Stimulated activated memory B cell treated with anti-CD40 and anti-IgM and Interleukin-4, amounts not matched to agents 10 μg/mL and 1 μg/mL and 100 μg/mL, for 72 hours (primary cell): Measurements from ENCODE around the gene IFFO2.

ENCODE experiments used
- ATAC-seq: fragments of 150-1000 bp; cut with Tn5 transposase; 2 replicates; pipeline ENCODE4 v1.10.0; 2021
- H3K27ac Mint-ChIP-seq: one replicate; pipeline ENCODE4 v1.8.0; 2022; ENCODE audit warnings: mild to moderate bottlenecking, mixed read lengths
- H3K27me3 Mint-ChIP-seq: one replicate; pipeline ENCODE4 v1.8.0; 2022; ENCODE audit warnings: mixed read lengths
- H3K36me3 Mint-ChIP-seq: one replicate; pipeline ENCODE4 v1.8.0; 2022; ENCODE audit warnings: mixed read lengths
- H3K4me1 Mint-ChIP-seq: one replicate; pipeline ENCODE4 v1.8.0; 2022; ENCODE audit warnings: mixed read lengths
- H3K4me3 Mint-ChIP-seq: one replicate; pipeline ENCODE4 v1.8.0; 2022; ENCODE audit warnings: mild to moderate bottlenecking, moderate library complexity, mixed read lengths
- H3K9me3 Mint-ChIP-seq: one replicate; pipeline ENCODE4 v1.8.0; 2022; ENCODE audit warnings: mixed read lengths

IFFO2 gene

GRCh38 chr1:18978706-18979105 lies 22.2 kb upstream of the IFFO2 start:
- Mint-ChIP-seq H3K36me3 (peaks cover 17% of the 10 kb centered on the region), H3K4me1 (peaks cover 5% of the 10 kb centered on the region), H3K27ac (no peak overlapping the region), H3K4me3 (no peak overlapping the region), H3K27me3 (peaks cover 63% of the 10 kb centered on the region), H3K9me3 (peaks cover 22% of the 10 kb centered on the region)
- no peak for ATAC-seq

- Mint-ChIP-seq H3K27me3 (peaks cover 71% of the 10 kb centered on the region), H3K4me3 (no peak overlapping the region), H3K27ac (no peak overlapping the region), H3K9me3 (peaks cover 22% of the 10 kb centered on the region), H3K36me3 (peaks cover 17% of the 10 kb centered on the region), H3K4me1 (peaks cover 5% of the 10 kb centered on the region)
- no peak for ATAC-seq
These were observed 21.0 kb upstream of the IFFO2 start for GRCh38 chr1:18977428-18977827.

- H3K36me3 Mint-ChIP-seq, result peaks cover 16% of the 10 kb centered on the region
- H3K9me3 Mint-ChIP-seq, result peaks cover 16% of the 10 kb centered on the region
- H3K27ac Mint-ChIP-seq, result no peak overlapping the region
- no peak for ATAC-seq
- H3K4me1 Mint-ChIP-seq, result no peaks in the 10 kb centered on the region
- no peak overlapping the region for H3K4me3 Mint-ChIP-seq
- H3K27me3 Mint-ChIP-seq, result peaks cover 59% of the 10 kb centered on the region
These were observed 19.6 kb upstream of the IFFO2 start for GRCh38 chr1:18976096-18976495.

GRCh38 chr1:18974606-18975005 lies 18.1 kb upstream of the IFFO2 start:
- no peak overlapping the region for H3K4me3 Mint-ChIP-seq
- peaks cover 44% of the 10 kb centered on the region for H3K27me3 Mint-ChIP-seq
- H3K9me3 Mint-ChIP-seq, result peaks cover under 1% of the 10 kb centered on the region
- H3K4me1 Mint-ChIP-seq, result no peaks in the 10 kb centered on the region
- ATAC-seq, result no peak
- H3K36me3 Mint-ChIP-seq, result peaks cover under 1% of the 10 kb centered on the region
- no peak overlapping the region for H3K27ac Mint-ChIP-seq

- Mint-ChIP-seq H3K4me1 (no peaks in the 10 kb centered on the region), H3K27ac (no peak overlapping the region), H3K36me3 (no peaks in the 10 kb centered on the region), H3K27me3 (peaks cover 38% of the 10 kb centered on the region), H3K4me3 (no peak overlapping the region), H3K9me3 (no peaks in the 10 kb centered on the region)
- no peak for ATAC-seq
These were observed 17.5 kb upstream of the IFFO2 start for GRCh38 chr1:18974005-18974404.

GRCh38 chr1:18973446-18973955 lies 17.0 kb upstream of the IFFO2 start:
- Mint-ChIP-seq H3K4me3 (no peak overlapping the region), H3K36me3 (no peaks in the 10 kb centered on the region), H3K4me1 (no peaks in the 10 kb centered on the region), H3K27ac (no peak overlapping the region), H3K9me3 (no peaks in the 10 kb centered on the region), H3K27me3 (peaks cover 37% of the 10 kb centered on the region)
- ATAC-seq, result no peak

- H3K27ac Mint-ChIP-seq, result no peak overlapping the region
- H3K4me1 Mint-ChIP-seq, result no peaks in the 10 kb centered on the region
- H3K9me3 Mint-ChIP-seq, result no peaks in the 10 kb centered on the region
- no peak for ATAC-seq
- H3K36me3 Mint-ChIP-seq, result no peaks in the 10 kb centered on the region
- peaks cover 40% of the 10 kb centered on the region for H3K27me3 Mint-ChIP-seq
- no peak overlapping the region for H3K4me3 Mint-ChIP-seq
These were observed 16.5 kb upstream of the IFFO2 start for GRCh38 chr1:18972991-18973390.

- Mint-ChIP-seq H3K4me3 (no peak overlapping the region), H3K36me3 (no peaks in the 10 kb centered on the region), H3K9me3 (no peaks in the 10 kb centered on the region), H3K27me3 (peaks cover 40% of the 10 kb centered on the region), H3K27ac (no peak overlapping the region), H3K4me1 (no peaks in the 10 kb centered on the region)
- no peak for ATAC-seq
These were observed 16.1 kb upstream of the IFFO2 start for GRCh38 chr1:18972531-18972930.

GRCh38 chr1:18970762-18971161 lies 14.3 kb upstream of the IFFO2 start:
- Mint-ChIP-seq H3K9me3 (no peaks in the 10 kb centered on the region), H3K36me3 (no peaks in the 10 kb centered on the region), H3K4me3 (no peak overlapping the region), H3K4me1 (peaks cover 5% of the 10 kb centered on the region), H3K27ac (no peak overlapping the region), H3K27me3 (peaks cover 28% of the 10 kb centered on the region)
- no peak for ATAC-seq

GRCh38 chr1:18970358-18970757 lies 13.9 kb upstream of the IFFO2 start:
- ATAC-seq, result no peak
- H3K9me3 Mint-ChIP-seq, result no peaks in the 10 kb centered on the region
- no peaks in the 10 kb centered on the region for H3K36me3 Mint-ChIP-seq
- peaks cover 9% of the 10 kb centered on the region for H3K4me1 Mint-ChIP-seq
- H3K27me3 Mint-ChIP-seq, result peaks cover 24% of the 10 kb centered on the region
- no peak overlapping the region for H3K27ac Mint-ChIP-seq
- no peak overlapping the region for H3K4me3 Mint-ChIP-seq

GRCh38 chr1:18967066-18967690 lies 10.7 kb upstream of the IFFO2 start:
- H3K27me3 Mint-ChIP-seq, result peaks cover 9% of the 10 kb centered on the region
- H3K9me3 Mint-ChIP-seq, result no peaks in the 10 kb centered on the region
- no peak for ATAC-seq
- peaks cover 13% of the 10 kb centered on the region for H3K4me1 Mint-ChIP-seq
- H3K4me3 Mint-ChIP-seq, result no peak overlapping the region
- no peak overlapping the region for H3K27ac Mint-ChIP-seq
- no peaks in the 10 kb centered on the region for H3K36me3 Mint-ChIP-seq

GRCh38 chr1:18965206-18966173 lies 9.0 kb upstream of the IFFO2 start:
- no peaks in the 10 kb centered on the region for H3K36me3 Mint-ChIP-seq
- H3K27me3 Mint-ChIP-seq, result peaks cover 9% of the 10 kb centered on the region
- H3K9me3 Mint-ChIP-seq, result no peaks in the 10 kb centered on the region
- H3K4me3 Mint-ChIP-seq, result no peak overlapping the region
- H3K4me1 Mint-ChIP-seq, result peaks cover 13% of the 10 kb centered on the region
- no peak overlapping the region for H3K27ac Mint-ChIP-seq
- peak; percentile 67 for ATAC-seq

GRCh38 chr1:18963968-18964367 lies 7.5 kb upstream of the IFFO2 start:
- peaks cover 9% of the 10 kb centered on the region for H3K27me3 Mint-ChIP-seq
- no peak for ATAC-seq
- no peak overlapping the region for H3K4me3 Mint-ChIP-seq
- H3K27ac Mint-ChIP-seq, result no peak overlapping the region
- H3K36me3 Mint-ChIP-seq, result no peaks in the 10 kb centered on the region
- H3K4me1 Mint-ChIP-seq, result peaks cover 18% of the 10 kb centered on the region
- no peaks in the 10 kb centered on the region for H3K9me3 Mint-ChIP-seq

- Mint-ChIP-seq H3K4me1 (peaks cover 22% of the 10 kb centered on the region), H3K9me3 (no peaks in the 10 kb centered on the region), H3K4me3 (no peak overlapping the region), H3K36me3 (no peaks in the 10 kb centered on the region), H3K27me3 (peaks cover 4% of the 10 kb centered on the region), H3K27ac (no peak overlapping the region)
- ATAC-seq, result no peak
These were observed 6.6 kb upstream of the IFFO2 start for GRCh38 chr1:18962855-18963737.
